HEK293 (cell line): ENCODE measurements around the gene CMPK1.

Source experiments
- CTCF ChIA-PET: fragments of 350-600 bp; formaldehyde crosslinking; extraction: SDS; loops from one replicate; lab custom pipeline; 2021; ENCODE audit warnings: antibody characterized with exemption; lab: Yijun Ruan, JAX
- POLR2A ChIA-PET: fragments of 300-600 bp; formaldehyde crosslinking; extraction: SDS; loops from one replicate; lab custom pipeline; 2020; ENCODE audit warnings: antibody characterized with exemption, inconsistent platforms; lab: Yijun Ruan, JAX
- H3K27ac ChIP-seq: fragments of 200-500 bp; sonication (Bioruptor generic); 2 replicates; pipeline ENCODE4 v1.5.1; 2014; ENCODE audit warnings: low read depth, low read length, control low read depth, inconsistent platforms; ENCODE audit errors: extremely low read depth
- H3K36me3 ChIP-seq, 2 experiments: fragments of 200-500 bp in 1 of 2; sonication (Bioruptor generic) in 1 of 2; 1 replicate in 1 of 2; 2 replicates in 1 of 2; pipeline ENCODE4 v1.5.1; 2014 to 2017; ENCODE audit warnings: inconsistent platforms in 2 of 2, low read length in 2 of 2; ENCODE audit not compliant: control insufficient read depth in 2 of 2, insufficient read depth in 1 of 2
- H3K4me1 ChIP-seq: fragments of 200-500 bp; sonication (Bioruptor generic); 2 replicates; pipeline ENCODE4 v1.5.1; 2014; ENCODE audit warnings: mild to moderate bottlenecking, low read length, inconsistent platforms; ENCODE audit not compliant: control insufficient read depth, insufficient read depth
- H3K4me3 ChIP-seq: 2 replicates; pipeline ENCODE4 v1.5.1; 2011; ENCODE audit warnings: low read depth, mild to moderate bottlenecking, control low read depth, low read length, moderate library complexity
- H3K9me3 ChIP-seq: fragments of 200-500 bp; sonication (Bioruptor generic); 2 replicates; pipeline ENCODE4 v1.5.1; 2014; ENCODE audit warnings: low read depth, low read length, inconsistent platforms; ENCODE audit not compliant: control insufficient read depth, insufficient read depth
- GLI2 ChIP-seq: fragments of 450-650 bp; formaldehyde crosslinking; IDR thresholded peaks from 2 replicates; pipeline ENCODE4; 2017; ENCODE audit warnings: missing biosample characterization, missing genetic modification characterization, low read depth, borderline replicate concordance
- HOXC10 ChIP-seq: sonication (generic); formaldehyde crosslinking; IDR thresholded peaks from 2 replicates; pipeline ENCODE4 v1.8.1; 2023; ENCODE audit warnings: mild to moderate bottlenecking, missing genetic modification reagents
- KLF16 ChIP-seq: fragments of 450-650 bp; formaldehyde crosslinking; IDR thresholded peaks from 2 replicates; pipeline ENCODE4 v1.5.1; 2017; ENCODE audit warnings: missing biosample characterization, missing genetic modification characterization
- SETDB1 ChIP-seq: IDR thresholded peaks from one replicate; pipeline ENCODE4 v1.6.1; 2017; ENCODE audit warnings: mild to moderate bottlenecking, low read length, moderate library complexity, mixed read lengths; ENCODE audit not compliant: insufficient read length
- ZBTB11 ChIP-seq: fragments of 450-650 bp; formaldehyde crosslinking; conservative IDR thresholded peaks from 2 replicates; pipeline ENCODE4 v1.5.1; 2016; ENCODE audit warnings: low read depth, missing biosample characterization, missing genetic modification characterization
- ZBTB20 ChIP-seq: fragments of 450-650 bp; formaldehyde crosslinking; IDR thresholded peaks from 2 replicates; pipeline ENCODE4 v1.5.1; 2016; ENCODE audit warnings: missing biosample characterization, missing genetic modification characterization
- ZNF133 ChIP-seq: fragments of 450-650 bp; formaldehyde crosslinking; IDR thresholded peaks from 2 replicates; pipeline ENCODE4 v1.5.1; 2016; ENCODE audit warnings: missing biosample characterization, missing genetic modification characterization
- ZNF16 ChIP-seq: fragments of 450-650 bp; formaldehyde crosslinking; IDR thresholded peaks from 2 replicates; pipeline ENCODE4 v1.5.1; 2016; ENCODE audit warnings: low read depth, missing biosample characterization, missing genetic modification characterization
- ZNF18 ChIP-seq: fragments of 450-650 bp; formaldehyde crosslinking; IDR thresholded peaks from 2 replicates; pipeline ENCODE4 v1.5.1; 2016; ENCODE audit warnings: missing biosample characterization, missing genetic modification characterization
- ZNF311 ChIP-seq: fragments of 450-650 bp; formaldehyde crosslinking; IDR thresholded peaks from 2 replicates; pipeline ENCODE4 v1.5.1; 2017; ENCODE audit warnings: missing biosample characterization, missing genetic modification characterization, borderline replicate concordance
- ZNF335 ChIP-seq: fragments of 450-650 bp; formaldehyde crosslinking; conservative IDR thresholded peaks from 2 replicates; pipeline ENCODE4 v1.5.1; 2016; ENCODE audit warnings: missing biosample characterization, missing genetic modification characterization
- ZNF624 ChIP-seq: fragments of 450-650 bp; formaldehyde crosslinking; IDR thresholded peaks from 2 replicates; pipeline ENCODE4 v1.5.1; 2017; ENCODE audit warnings: missing biosample characterization, missing genetic modification characterization
- ZNF707 ChIP-seq: fragments of 450-650 bp; formaldehyde crosslinking; IDR thresholded peaks from 2 replicates; pipeline ENCODE4 v1.5.1; 2016; ENCODE audit warnings: missing biosample characterization, missing genetic modification characterization
- ZNF747 ChIP-seq: fragments of 450-650 bp; formaldehyde crosslinking; IDR thresholded peaks from 2 replicates; pipeline ENCODE4 v1.5.1; 2016; ENCODE audit warnings: missing biosample characterization, missing genetic modification characterization
- TF ChIP-seq, protein P1 (sequence below): fragments of 450-650 bp; formaldehyde crosslinking; IDR thresholded peaks from 2 replicates; pipeline ENCODE4 v1.5.1; 2016; ENCODE audit warnings: missing biosample characterization, missing genetic modification characterization, borderline replicate concordance
- TF ChIP-seq, protein P2 (sequence below): fragments of 450-650 bp; formaldehyde crosslinking; IDR thresholded peaks from 2 replicates; pipeline ENCODE4 v1.5.1; 2016; ENCODE audit warnings: missing biosample characterization, missing genetic modification characterization

The CMPK1 gene

DNA sequence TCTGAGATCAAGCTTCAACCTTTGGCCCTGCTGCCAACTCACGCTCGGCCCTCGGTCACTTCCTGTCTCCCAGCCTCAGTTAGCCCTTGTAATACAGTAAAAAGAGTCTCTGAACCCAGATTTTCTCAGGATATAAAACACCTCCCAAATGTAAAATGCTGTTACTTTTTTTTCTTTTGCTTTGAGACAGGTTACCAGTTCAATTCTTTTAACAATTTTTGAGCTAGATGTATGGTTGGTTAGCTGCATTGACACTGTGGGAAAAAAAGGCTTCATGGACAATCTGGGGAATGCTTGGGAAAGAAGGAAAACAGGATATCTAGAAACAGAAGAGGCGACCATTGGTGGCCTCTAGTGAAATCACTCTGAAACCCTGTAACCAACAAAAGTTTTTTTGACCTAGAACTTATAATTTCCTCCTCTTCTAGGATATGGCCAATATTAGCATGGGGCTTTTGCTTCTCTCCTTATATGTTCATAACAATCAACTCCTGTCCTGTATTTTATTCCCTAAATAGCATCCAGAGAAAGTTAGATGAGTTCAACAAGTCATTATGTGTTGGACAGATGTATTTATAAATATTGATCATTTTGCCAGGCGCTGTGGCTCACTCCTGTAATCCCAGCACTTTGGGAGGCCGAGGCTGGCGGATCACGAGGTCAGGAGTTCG, 1.3 kb downstream of the CMPK1 start (continued):
- TF ChIP-seq GLI2 (tag by site-specific recombination) (no peak), ZNF311 (tag by site-specific recombination) (no peak), ZNF133 (tag by site-specific recombination) (no peak), ZBTB20 (tag by site-specific recombination) (0 out of 2 replicates have a peak, but pooled peaks have one; percentile 3), KLF16 (tag by site-specific recombination) (no peak), ZNF16 (tag by site-specific recombination) (no peak), ZNF707 (no peak), SETDB1 (no peak), ZNF335 (tag by site-specific recombination) (peak; percentile 8; the same call in 1 of the 2 replicates), ZNF624 (no peak)
- TF ChIP-seq, protein P1, sequence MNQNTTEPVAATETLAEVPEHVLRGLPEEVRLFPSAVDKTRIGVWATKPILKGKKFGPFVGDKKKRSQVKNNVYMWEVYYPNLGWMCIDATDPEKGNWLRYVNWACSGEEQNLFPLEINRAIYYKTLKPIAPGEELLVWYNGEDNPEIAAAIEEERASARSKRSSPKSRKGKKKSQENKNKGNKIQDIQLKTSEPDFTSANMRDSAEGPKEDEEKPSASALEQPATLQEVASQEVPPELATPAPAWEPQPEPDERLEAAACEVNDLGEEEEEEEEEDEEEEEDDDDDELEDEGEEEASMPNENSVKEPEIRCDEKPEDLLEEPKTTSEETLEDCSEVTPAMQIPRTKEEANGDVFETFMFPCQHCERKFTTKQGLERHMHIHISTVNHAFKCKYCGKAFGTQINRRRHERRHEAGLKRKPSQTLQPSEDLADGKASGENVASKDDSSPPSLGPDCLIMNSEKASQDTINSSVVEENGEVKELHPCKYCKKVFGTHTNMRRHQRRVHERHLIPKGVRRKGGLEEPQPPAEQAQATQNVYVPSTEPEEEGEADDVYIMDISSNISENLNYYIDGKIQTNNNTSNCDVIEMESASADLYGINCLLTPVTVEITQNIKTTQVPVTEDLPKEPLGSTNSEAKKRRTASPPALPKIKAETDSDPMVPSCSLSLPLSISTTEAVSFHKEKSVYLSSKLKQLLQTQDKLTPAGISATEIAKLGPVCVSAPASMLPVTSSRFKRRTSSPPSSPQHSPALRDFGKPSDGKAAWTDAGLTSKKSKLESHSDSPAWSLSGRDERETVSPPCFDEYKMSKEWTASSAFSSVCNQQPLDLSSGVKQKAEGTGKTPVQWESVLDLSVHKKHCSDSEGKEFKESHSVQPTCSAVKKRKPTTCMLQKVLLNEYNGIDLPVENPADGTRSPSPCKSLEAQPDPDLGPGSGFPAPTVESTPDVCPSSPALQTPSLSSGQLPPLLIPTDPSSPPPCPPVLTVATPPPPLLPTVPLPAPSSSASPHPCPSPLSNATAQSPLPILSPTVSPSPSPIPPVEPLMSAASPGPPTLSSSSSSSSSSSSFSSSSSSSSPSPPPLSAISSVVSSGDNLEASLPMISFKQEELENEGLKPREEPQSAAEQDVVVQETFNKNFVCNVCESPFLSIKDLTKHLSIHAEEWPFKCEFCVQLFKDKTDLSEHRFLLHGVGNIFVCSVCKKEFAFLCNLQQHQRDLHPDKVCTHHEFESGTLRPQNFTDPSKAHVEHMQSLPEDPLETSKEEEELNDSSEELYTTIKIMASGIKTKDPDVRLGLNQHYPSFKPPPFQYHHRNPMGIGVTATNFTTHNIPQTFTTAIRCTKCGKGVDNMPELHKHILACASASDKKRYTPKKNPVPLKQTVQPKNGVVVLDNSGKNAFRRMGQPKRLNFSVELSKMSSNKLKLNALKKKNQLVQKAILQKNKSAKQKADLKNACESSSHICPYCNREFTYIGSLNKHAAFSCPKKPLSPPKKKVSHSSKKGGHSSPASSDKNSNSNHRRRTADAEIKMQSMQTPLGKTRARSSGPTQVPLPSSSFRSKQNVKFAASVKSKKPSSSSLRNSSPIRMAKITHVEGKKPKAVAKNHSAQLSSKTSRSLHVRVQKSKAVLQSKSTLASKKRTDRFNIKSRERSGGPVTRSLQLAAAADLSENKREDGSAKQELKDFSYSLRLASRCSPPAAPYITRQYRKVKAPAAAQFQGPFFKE (tag by site-specific recombination), result no peak
- TF ChIP-seq, protein P2, sequence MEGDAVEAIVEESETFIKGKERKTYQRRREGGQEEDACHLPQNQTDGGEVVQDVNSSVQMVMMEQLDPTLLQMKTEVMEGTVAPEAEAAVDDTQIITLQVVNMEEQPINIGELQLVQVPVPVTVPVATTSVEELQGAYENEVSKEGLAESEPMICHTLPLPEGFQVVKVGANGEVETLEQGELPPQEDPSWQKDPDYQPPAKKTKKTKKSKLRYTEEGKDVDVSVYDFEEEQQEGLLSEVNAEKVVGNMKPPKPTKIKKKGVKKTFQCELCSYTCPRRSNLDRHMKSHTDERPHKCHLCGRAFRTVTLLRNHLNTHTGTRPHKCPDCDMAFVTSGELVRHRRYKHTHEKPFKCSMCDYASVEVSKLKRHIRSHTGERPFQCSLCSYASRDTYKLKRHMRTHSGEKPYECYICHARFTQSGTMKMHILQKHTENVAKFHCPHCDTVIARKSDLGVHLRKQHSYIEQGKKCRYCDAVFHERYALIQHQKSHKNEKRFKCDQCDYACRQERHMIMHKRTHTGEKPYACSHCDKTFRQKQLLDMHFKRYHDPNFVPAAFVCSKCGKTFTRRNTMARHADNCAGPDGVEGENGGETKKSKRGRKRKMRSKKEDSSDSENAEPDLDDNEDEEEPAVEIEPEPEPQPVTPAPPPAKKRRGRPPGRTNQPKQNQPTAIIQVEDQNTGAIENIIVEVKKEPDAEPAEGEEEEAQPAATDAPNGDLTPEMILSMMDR, result no peak
- TF ChIP-seq, all 188 proteins: peak for 7

- TF ChIP-seq ZBTB11 (tag by site-specific recombination) (no peak), HOXC10 (CRISPR knock-in tag) (no peak), GLI2 (tag by site-specific recombination) (no peak), ZNF747 (tag by site-specific recombination) (no peak), ZNF18 (no peak)
- CTCF ChIA-PET, result interaction anchor here (0.6 to 1.2 kb wide), 4 partner anchors 19 to 715 kb away, joined by 3 to 4 read pairs (median 4); no protein-coding TSS in a partner anchor
- POLR2A ChIA-PET, result interaction anchor here (0.9 to 1.7 kb wide), 3 partner anchors 14 to 25 kb away, joined by 3 to 10 read pairs (median 3); partner anchors contain the start of gene STIL
- no peak overlapping the region for H3K27ac ChIP-seq
- no peak overlapping the region for H3K4me3 ChIP-seq
- no peaks in the 10 kb centered on the region for H3K9me3 ChIP-seq
- no peaks in the 10 kb centered on the region for H3K4me1 ChIP-seq
- H3K36me3 ChIP-seq, result peaks cover 5 to 7% of the 10 kb centered on the region in 2 experiments; a peak in 2 of 3 replicates
Measured at GRCh38 chr1:47337350-47337749, 3.8 kb downstream of the CMPK1 start.
